HG03175 (cell line): ENCODE measurements around the gene TNKS1BP1.
A peak's percentile ranks its signal among the peaks of the same experiment; 100 is the strongest.
"Not testable (repeated sequence)": the region's sequence is repeated elsewhere in the genome, so short reads cannot be mapped to it uniquely, and the experiment has no call there.

Experiments
- ATAC-seq: cut with Tn5 transposase; IDR thresholded peaks from one replicate; pipeline ENCODE4 v1.9.1; 2021; ENCODE audit warnings: mild to moderate bottlenecking, moderate library complexity; ENCODE audit not compliant: unreplicated experiment

TNKS1BP1 gene

GRCh38 chr11:57353852-57354251, 29.1 kb upstream of the TNKS1BP1 start:
- no peak for ATAC-seq

DNA sequence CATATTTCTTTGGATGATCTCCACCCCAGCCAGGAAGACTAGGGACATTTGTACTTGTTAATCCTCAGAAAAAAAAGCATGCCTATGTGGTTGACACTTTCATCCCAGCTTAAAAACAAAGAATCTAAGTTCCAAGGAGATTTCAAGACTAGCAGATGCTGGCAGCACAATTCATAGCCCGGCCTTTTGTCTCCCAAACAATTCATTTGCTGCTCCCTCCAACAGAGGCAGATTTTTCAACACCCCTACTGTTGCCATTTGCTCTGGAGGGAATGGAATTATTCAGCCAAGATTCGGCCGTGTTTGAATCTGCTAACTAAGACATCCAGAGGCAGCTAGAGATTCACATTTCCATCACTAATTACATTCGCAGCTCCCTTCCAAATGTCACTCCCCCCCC, 28.7 kb upstream of the TNKS1BP1 start:
- ATAC-seq, result no peak

DNA sequence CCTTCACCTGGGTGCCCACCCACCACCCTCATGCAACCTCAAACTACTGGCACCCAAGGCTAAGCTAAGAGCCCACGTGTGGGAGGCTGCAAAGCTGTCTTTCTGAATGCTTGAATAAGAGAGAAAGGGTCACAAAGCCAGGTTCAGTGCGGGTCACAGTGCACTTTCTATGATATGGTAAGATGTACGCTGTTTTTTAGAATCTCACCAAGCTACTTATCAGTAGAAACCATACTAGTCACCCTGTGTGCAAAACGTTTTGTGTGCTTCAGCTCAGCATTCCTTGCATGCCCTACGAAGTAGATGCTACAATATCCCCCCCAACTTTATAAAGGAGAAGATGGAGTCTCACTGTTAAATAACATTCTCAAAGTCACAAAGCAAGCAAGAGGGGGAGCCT, 28.3 kb upstream of the TNKS1BP1 start:
- ATAC-seq, result no peak

DNA sequence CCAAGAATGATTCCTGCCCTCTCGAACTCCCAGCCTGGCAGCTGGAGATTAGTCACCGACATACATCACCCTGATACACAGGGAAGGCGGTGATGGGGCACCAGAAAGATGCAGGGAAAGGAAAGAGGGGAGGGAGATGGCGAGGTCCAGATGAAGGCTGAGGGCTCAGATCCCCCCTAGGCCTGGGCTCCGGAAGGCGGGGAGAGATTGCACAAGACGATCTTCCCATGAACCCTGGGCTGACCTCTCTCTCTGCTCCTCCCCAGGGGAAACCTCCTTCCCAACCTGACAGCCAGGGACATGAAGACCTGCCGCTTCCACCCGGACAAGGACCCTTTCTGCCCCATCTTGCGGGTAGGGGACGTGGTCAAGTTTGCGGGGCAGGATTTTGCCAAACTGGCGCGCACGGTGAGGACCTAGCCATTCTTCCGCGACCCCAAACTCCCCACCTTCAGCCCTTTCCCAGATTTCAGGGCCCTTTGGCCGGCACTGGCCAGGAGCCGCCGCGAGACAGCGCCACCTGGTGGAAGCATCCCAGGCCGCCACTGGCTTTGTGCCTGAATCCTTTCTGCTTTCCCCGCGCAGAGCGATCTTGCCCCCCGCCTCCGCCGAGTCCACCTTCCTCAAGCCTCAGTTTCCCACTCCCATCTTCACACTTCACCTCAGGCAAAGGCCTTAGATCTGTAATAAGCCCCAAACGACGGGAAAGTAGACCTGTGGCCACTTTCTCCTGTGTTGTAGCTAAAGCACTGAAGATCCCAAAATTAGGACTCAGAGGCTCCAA, 24.9 kb upstream of the TNKS1BP1 start:
- ATAC-seq, result no peak

GRCh38 chr11:57348636-57349313, 24.0 kb upstream of the TNKS1BP1 start:
- ATAC-seq, result no peak

DNA sequence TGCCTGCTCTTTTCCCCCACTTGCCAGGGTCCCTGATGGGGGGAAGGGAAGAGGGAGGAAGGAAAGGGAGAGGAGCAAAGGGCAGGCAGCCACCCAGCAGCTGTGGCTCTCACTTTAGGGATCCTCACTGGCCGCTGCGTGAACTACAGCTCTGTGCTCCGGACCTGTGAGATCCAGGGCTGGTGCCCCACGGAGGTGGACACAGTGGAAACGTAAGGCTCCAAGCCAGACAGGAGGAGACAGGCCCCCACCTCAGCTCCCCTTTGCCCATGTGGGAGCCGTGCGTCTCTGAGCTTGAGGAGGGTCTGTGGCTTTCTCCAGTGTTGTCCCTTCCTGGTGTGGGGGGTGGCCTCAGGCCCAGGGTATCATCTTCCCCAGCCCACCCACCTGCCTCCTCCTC, 23.3 kb upstream of the TNKS1BP1 start:
- no peak for ATAC-seq

- no peak for ATAC-seq
Observed at GRCh38 chr11:57347336-57347735, 22.6 kb upstream of the TNKS1BP1 start.

GRCh38 chr11:57345555-57346211, 20.9 kb upstream of the TNKS1BP1 start:
- peak; percentile 59 for ATAC-seq

DNA sequence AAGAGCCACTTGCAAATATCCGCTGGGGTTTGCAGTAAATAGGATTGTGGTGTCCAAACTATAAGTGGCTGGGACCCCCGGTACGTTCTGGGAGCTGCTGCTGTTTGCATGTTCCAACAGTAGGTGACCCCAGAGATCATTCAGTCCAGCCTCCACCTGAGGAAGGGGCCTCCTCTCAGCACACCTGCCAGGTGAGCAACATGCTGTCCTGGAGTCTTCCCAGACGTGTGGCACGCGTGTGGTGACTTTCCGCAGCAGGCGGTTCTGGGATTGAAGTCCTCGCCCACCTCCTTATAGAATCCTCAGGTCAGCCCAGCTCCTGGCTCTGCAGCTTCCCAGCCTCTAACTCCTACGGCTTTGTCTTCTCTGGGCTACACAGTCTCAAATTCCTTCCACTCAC, 20.1 kb upstream of the TNKS1BP1 start:
- no peak for ATAC-seq

- no peak for ATAC-seq
Observed at GRCh38 chr11:57343825-57344224, 19.1 kb upstream of the TNKS1BP1 start.

DNA sequence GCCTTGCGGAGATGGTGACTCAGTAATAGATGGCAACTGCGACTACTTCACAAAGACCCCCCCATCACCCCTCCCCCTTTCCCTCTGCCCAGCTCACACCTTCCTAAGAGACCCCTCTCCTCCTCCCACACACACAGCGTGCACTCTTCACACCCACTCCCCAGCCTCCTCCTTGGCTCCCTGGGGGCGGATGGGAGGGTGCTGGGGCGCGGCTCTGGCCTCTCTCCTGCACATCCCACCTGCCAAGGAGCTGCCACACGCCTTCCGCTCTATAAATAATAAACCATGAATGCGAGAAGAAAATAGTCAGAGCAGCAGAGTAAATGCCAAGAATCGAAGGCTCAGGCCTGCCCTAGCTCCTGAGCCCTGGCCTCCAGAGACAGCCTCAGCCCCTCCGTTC, 17.9 kb upstream of the TNKS1BP1 start:
- no peak for ATAC-seq

GRCh38 chr11:57341250-57341808, 16.6 kb upstream of the TNKS1BP1 start:
- ATAC-seq, result peak; percentile 47

- ATAC-seq, result no peak
Observed at GRCh38 chr11:57340039-57340615, 15.4 kb upstream of the TNKS1BP1 start.

- ATAC-seq, result no peak
Observed at GRCh38 chr11:57339328-57339727, 14.6 kb upstream of the TNKS1BP1 start.

DNA sequence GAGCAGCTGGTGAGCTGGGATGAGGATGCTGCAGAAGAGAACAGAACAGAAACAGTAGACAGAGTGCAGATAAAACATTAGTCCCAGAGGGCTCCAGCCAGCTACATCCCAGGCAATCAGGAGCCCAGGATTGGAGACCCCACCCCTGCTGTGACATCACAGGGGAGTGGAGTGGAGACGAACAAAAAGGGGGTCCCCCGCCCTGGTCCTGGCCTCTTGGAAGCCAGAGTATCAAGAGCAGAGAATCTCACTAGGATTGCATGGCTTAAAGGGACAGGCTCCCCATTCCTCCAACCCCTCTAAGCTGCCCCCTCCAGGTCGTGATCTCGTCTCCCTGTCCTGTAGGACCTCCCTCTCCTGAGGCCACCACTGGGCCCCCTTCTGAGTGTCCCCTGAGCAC, 13.4 kb upstream of the TNKS1BP1 start, which contains the start of gene P2RX3:
Gene P2RX3 (plus strand): TSS at position 211 of the 400 bp plus-strand sequence. CDS start 199 bp downstream, outside the sequence.
- ATAC-seq, result no peak

GRCh38 chr11:57336856-57337255, 12.1 kb upstream of the TNKS1BP1 start:
- not testable (repeated sequence) for ATAC-seq

GRCh38 chr11:57336111-57336666, 11.4 kb upstream of the TNKS1BP1 start:
- ATAC-seq, result no peak

DNA sequence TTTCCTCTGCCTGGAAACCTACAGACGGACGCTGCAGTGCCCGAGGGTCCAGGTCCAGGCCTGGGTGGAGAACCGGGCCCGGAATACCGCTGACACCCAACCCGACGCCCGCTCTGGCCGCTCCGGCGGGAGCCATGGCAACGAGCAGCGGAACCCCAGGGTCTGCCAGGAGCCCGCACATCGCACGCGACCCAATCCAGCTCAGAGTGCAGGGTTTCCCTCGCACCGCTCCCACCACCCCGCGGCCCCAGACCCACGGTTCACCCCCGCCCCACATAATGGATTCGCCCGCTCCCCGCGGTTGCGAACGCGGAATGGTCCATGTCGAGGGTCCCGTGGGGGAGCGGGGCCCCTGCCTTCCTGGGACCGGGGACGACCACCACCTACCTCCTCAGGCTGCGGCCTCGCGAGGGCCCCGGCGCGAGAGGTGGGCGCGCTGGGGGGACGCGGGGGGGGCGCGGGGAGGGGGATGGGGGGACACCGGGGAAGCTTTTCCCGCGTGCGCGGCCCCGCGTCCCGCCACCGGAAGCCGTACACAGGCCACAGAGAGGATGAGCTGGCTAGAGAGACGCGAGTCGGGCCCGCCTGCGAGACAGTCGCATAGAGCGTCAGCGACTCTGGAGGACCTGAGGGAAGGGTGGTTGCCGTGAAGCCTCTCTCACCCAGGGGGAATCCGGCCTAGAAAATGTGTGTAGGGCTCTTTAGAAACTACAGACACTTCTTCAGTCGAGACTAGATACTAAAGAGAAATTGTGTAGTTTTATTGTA, 10.8 kb upstream of the TNKS1BP1 start, which contains the start of gene SSRP1:
Gene SSRP1 (minus strand): TSS at position 550 of the 768 bp plus-strand sequence. CDS start 771 bp downstream, outside the sequence.
- peak; percentile 99 for ATAC-seq

- no peak for ATAC-seq
Observed at GRCh38 chr11:57335023-57335342, 10.2 kb upstream of the TNKS1BP1 start.
